HG03378 (cell line): ENCODE data around the gene UTRN.

Source experiments
- ATAC-seq: cut with Tn5 transposase; IDR thresholded peaks from one replicate; pipeline ENCODE4 v1.9.1; 2021; ENCODE audit warnings: mild to moderate bottlenecking, moderate library complexity; ENCODE audit not compliant: unreplicated experiment

Gene UTRN

GRCh38 chr6:144279484-144280150 lies 5.5 kb upstream of the UTRN start:
- no peak for ATAC-seq

- ATAC-seq: no peak
These were observed 1.3 kb upstream of the UTRN start for GRCh38 chr6:144283646-144284477.

- ATAC-seq: no peak
These were observed 705 bp upstream of the UTRN start for GRCh38 chr6:144284478-144284782.

- ATAC-seq: no peak
These were observed 338 bp downstream of the UTRN start for GRCh38 chr6:144285548-144285797.

- peak; percentile 51 for ATAC-seq
These were observed 815 bp downstream of the UTRN start for GRCh38 chr6:144285798-144286502.

GRCh38 chr6:144286503-144287393 lies 1.6 kb downstream of the UTRN start:
- no peak for ATAC-seq

GRCh38 chr6:144289006-144289405 lies 3.9 kb downstream of the UTRN start:
- ATAC-seq: no peak

- no peak for ATAC-seq
These were observed 7.2 kb downstream of the UTRN start for GRCh38 chr6:144292372-144292771.

GRCh38 chr6:144294016-144294415 lies 8.9 kb downstream of the UTRN start:
- ATAC-seq: no peak

GRCh38 chr6:144295211-144295610 lies 10.1 kb downstream of the UTRN start:
- no peak for ATAC-seq

- no peak for ATAC-seq
These were observed 11.0 kb downstream of the UTRN start for GRCh38 chr6:144295981-144296767.

GRCh38 chr6:144296973-144297372 lies 11.8 kb downstream of the UTRN start:
- no peak for ATAC-seq

GRCh38 chr6:144297511-144298100 lies 12.5 kb downstream of the UTRN start:
- no peak for ATAC-seq

GRCh38 chr6:144298194-144298593 lies 13.1 kb downstream of the UTRN start:
- ATAC-seq: no peak

- ATAC-seq: no peak
These were observed 13.8 kb downstream of the UTRN start for GRCh38 chr6:144298916-144299315.

GRCh38 chr6:144302701-144303372 lies 17.7 kb downstream of the UTRN start:
- ATAC-seq: no peak

- no peak for ATAC-seq
These were observed 19.2 kb downstream of the UTRN start for GRCh38 chr6:144304223-144304848.

- peak; percentile 12 for ATAC-seq
These were observed 20.4 kb downstream of the UTRN start for GRCh38 chr6:144305567-144305966.

GRCh38 chr6:144305985-144306384 lies 20.9 kb downstream of the UTRN start:
- peak; percentile 88 for ATAC-seq
